A549 treated with AZD2906 at 1 μM for 4 hours (cell line): Measurements from ENCODE around the gene VPS72. TPM values are rescaled to one million over a fixed set of nuclear protein-coding genes. Genes with fewer than 3 reads are reported as not detected.

Experiments used
- total RNA-seq: library from RNA; stranded (reverse); fragments of 200-300 nt; extraction: Qiagen RNA extraction; gene quantifications from 5 replicates; pipeline ENCODE4 v1.2.3, GENCODE V29; 2022

VPS72 gene, protein sequence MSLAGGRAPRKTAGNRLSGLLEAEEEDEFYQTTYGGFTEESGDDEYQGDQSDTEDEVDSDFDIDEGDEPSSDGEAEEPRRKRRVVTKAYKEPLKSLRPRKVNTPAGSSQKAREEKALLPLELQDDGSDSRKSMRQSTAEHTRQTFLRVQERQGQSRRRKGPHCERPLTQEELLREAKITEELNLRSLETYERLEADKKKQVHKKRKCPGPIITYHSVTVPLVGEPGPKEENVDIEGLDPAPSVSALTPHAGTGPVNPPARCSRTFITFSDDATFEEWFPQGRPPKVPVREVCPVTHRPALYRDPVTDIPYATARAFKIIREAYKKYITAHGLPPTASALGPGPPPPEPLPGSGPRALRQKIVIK
- 45.3 to 64.3 TPM (median 46.2 TPM) in 5 replicates for total RNA-seq

DNA sequence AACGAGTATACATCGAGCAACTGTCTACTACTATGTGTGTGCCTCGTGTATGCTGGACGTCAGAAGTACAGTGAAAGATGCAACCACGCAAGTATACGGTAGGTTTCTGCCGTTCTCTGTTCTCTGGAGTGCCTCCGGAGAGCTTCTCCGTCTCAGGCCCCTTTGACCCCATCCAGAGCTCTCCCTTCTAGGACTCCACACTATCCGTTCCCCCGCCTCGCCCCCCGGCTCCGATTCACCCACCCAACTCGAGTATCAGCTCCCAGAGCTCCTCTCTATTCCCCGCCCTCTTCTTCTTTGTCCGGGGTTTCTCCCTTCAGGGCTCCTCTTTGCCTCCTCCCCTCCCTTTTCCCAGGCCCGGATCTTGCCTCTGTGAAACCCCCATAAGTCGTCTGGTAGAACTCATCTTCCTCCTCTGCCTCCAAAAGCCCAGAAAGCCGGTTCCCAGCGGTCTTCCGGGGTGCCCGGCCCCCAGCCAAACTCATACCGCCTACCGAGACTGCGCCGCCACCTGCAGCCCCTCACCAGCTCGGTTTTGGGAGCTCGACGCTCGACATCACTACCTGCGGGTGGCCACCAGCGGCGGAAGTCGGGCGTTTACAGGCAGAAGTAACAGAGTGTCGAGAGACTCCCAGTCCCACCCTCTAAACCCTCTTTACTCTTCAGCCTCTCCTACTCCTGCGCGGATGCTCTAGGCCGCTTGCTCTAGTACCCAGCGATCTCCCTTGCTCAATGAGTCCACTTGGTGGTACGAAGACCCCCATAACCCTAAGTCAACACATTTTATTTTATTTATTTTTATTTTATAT is at the start of gene VPS72:
TSS of gene VPS72 (minus strand) at position 561 of the 809 bp plus-strand sequence. CDS start at position 485, 76 bp downstream.

DNA sequence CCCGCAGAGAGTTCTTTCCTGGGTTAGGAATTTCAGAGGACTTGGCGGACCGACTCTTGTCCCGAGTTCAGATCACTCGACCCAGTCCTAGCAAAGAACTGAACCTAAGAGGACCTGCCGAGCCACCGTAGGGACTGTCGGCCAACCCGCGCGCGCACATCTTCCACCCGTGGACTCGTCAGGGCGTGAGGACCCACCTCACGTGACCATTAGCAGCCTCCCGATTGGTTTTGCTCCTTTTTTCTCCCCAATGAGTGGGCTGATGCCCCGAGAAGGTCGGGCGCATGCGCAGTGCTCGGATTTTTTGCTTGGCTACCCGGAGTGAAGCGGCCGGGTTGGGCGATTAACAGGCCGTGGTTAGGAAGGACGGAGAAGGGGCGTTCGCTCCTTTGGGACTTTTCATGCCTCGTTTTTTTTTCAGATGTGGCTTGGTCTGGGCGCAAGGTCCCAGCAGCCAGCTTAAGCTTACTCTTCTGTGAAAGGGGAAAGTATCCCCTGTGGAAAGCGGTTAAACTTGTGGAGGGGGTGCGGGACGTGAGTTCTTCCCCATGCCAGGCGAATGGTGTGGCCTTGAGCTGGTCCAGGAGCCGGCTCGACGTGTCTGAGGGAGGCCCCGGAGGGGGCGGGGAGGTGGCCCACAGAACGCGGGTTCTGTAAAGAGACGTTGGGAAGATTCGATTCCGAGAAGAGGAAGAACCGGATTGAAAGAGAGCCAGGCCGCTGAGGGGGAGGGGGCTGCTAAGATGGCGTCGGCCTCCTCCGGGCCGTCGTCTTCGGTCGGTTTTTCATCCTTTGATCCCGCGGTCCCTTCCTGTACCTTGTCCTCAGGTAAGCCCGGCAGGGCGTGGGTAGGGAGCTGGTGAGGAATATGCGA is 8.5 kb upstream of the VPS72 start, which contains the start of gene PIP5K1A:
TSS of gene PIP5K1A (plus strand) at position 299 of the 874 bp plus-strand sequence. CDS start at position 744, 445 bp downstream.

DNA sequence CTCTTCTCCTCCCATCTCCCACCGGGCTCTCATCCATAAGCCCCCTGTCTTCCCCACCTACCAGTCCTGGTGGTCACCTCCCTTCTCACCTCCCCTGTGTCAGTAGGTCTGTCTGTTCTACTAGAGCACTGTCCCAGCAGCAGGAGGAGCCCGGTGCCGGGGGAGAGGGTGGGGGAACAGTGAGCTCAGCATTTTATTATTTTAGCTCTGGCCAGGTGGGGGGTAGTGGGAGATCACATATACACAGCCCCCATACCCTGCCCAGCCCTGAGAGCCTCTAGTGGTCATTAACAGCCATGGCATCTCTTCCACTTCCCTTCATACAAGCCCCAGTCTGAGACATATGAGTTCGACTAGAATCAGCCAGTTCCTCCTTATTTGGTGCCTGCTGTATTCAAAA is 14.1 kb downstream of the VPS72 start, which contains the start of gene TMOD4:
TSS of gene TMOD4 (minus strand) at position 119 of the 400 bp plus-strand sequence. CDS start 1,106 bp downstream, outside the sequence.

DNA sequence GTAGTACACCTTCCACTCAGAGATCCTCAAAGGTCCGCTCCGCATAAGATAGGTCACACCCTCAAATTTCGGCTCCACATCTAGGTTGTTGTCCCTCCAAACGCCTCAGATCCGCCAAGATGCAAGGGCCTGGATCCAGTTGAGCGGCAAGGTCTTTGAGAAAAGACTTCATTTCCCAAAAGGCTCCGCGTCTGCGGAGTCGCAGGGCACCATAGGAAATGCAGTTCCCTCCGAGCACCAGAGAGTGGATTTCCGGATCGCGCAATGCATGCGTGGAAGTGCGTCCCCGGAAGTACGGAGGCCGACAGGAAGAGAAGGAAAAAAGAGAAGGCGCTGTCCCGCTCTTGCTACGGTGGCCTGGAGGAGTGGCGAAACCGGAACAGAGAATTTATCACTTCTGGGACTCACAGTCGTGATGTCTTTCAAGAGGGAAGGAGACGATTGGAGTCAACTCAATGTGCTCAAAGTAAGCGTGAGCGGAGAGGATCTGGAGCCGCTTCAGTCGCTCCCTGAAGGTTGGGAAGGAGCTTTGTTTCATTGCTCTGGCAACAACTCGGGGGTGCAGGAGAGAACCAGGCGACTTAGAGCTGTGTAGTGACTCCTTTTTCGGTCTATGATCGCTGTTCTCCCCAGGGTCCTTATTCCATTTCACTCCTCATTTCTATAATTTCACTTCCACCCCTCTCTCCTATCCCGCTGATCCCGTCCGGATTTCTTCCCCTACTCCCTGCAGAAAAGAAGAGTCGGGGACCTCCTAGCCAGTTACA is 24.1 kb downstream of the VPS72 start, which contains the start of the genes LYSMD1 and SCNM1:
TSS of gene LYSMD1 (minus strand) at position 165 of the 767 bp plus-strand sequence. CDS start 644 bp downstream, outside the sequence.
TSS of gene SCNM1 (plus strand) at position 407 of the 767 bp plus-strand sequence. CDS start at position 416, 9 bp downstream.

DNA sequence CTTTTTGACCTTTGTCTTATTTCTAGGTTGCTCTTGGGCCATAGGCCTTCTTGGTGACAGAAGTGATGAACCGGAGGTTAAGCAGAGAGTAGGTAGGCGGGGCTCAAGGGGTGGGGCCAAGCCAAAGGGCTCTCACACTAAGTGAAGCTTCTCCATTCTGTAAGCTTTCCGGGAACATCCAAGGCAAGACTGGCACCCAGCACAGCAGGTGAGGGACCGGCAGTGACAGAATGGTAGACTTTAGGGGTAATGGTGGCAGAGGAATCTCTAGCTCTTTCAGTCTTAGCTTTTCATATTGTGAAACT is 33.5 kb downstream of the VPS72 start, which contains the start of gene TNFAIP8L2:
TSS of gene TNFAIP8L2 (plus strand) at position 135 of the 305 bp plus-strand sequence. CDS start 2,049 bp downstream, outside the sequence.

DNA sequence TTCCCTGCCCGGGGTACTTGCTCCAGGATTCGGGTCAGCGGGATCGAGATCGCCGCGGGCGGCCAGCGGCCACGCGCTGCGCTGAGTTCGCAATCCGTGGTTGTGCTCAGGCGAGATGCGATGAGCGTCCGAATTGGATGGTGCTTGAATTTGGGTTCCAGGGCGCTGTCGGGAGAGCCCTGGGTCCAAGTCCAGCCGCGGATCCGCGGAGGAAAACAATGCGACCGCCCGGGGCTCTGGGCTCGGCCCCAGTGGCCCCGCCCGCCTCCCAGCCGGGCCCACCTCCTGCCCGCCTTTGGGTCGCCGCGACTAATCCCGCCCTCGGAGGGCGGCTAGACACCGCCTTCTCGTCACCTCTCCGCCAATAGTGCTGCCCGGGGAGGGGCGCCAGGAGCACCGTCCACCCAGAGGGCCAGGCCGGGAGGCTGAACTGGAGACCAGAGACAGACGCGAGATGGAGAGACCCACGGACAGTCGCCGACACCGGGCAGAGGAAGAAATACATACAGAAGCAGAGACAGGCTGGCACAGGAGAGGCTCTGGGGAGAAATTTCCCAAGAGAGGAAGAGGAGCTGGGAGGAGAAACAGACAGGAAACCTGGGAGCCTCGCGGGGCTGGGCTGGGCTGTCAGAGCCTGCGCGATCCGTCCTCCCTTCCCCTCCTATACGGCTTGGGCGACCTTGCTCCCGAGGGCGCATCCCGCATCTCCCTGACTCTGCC is 43.4 kb downstream of the VPS72 start, which contains the start of gene SEMA6C:
TSS of gene SEMA6C (minus strand) at position 220 of the 720 bp plus-strand sequence. CDS start 4,010 bp downstream, outside the sequence.

Other genes with a start within 250 kb of the VPS72 start
- 230 to 240 TPM (median 231 TPM) in 5 replicates for gene CERS2, start 215.4 kb downstream of the VPS72 start, total RNA-seq
- gene ANXA9, start 207.9 kb downstream of the VPS72 start, total RNA-seq, result 0.56 to 1.0 TPM (median 0.72 TPM) in 5 replicates
- gene MINDY1, start 183.3 kb downstream of the VPS72 start, total RNA-seq, result 2.4 to 3.5 TPM (median 3.1 TPM) in 5 replicates
- gene PRUNE1, start 181.7 kb downstream of the VPS72 start, total RNA-seq, result 12.1 to 17.8 TPM (median 16.5 TPM) in 5 replicates
- gene BNIPL, start 153.6 kb downstream of the VPS72 start, total RNA-seq, result 0.04 to 0.16 TPM (median 0.15 TPM) in 5 replicates
- 5.4 to 7.8 TPM (median 6.7 TPM) in 5 replicates for gene C1orf56, start 142.4 kb downstream of the VPS72 start, total RNA-seq
- gene CDC42SE1, start 130.6 kb downstream of the VPS72 start, total RNA-seq, result 74.5 to 87.3 TPM (median 78.1 TPM) in 5 replicates
- 12.0 to 14.2 TPM (median 13.9 TPM) in 5 replicates for gene MLLT11, start 129.8 kb downstream of the VPS72 start, total RNA-seq
- 2.5 to 3.3 TPM (median 2.9 TPM) in 5 replicates for gene GABPB2, start 119.4 kb downstream of the VPS72 start, total RNA-seq
- gene SEMA6C, start 43.6 kb downstream of the VPS72 start, total RNA-seq, result 1.2 to 2.4 TPM (median 1.8 TPM) in 5 replicates
- gene TNFAIP8L2, start 33.5 kb downstream of the VPS72 start, total RNA-seq, result not detected in 5 replicates
- 5.1 to 7.6 TPM (median 5.9 TPM) in 5 replicates for gene LYSMD1, start 24.3 kb downstream of the VPS72 start, total RNA-seq
- 44.2 to 52.2 TPM (median 45.8 TPM) in 5 replicates for gene SCNM1, start 24.1 kb downstream of the VPS72 start, total RNA-seq
- 0.24 to 0.29 TPM (median 0.28 TPM) in 3 of 5 replicates, not detected in the others for gene TMOD4, start 14.2 kb downstream of the VPS72 start, total RNA-seq
- gene PIP5K1A, start 8.4 kb upstream of the VPS72 start, total RNA-seq, result 49.3 to 62.2 TPM (median 52.8 TPM) in 5 replicates
- 156 to 191 TPM (median 190 TPM) in 5 replicates for gene PSMD4, start 64.5 kb upstream of the VPS72 start, total RNA-seq
- 12.3 to 15.7 TPM (median 13.9 TPM) in 5 replicates for gene ZNF687, start 92.1 kb upstream of the VPS72 start, total RNA-seq
- gene PI4KB, start 137.2 kb upstream of the VPS72 start, total RNA-seq, result 23.7 to 25.2 TPM (median 24.4 TPM) in 5 replicates
- gene RFX5, start 157.1 kb upstream of the VPS72 start, total RNA-seq, result 18.1 to 21.5 TPM (median 20.6 TPM) in 5 replicates
- gene SELENBP1, start 182.5 kb upstream of the VPS72 start, total RNA-seq, result 6.4 to 8.5 TPM (median 7.8 TPM) in 5 replicates
- gene PSMB4, start 209.4 kb upstream of the VPS72 start, total RNA-seq, result 352 to 444 TPM (median 418 TPM) in 5 replicates